HL-60 (cell line): ENCODE results near the gene OR10J5.

ENCODE experiments used
- GABPA ChIP-seq: IDR thresholded peaks from 2 replicates; pipeline ENCODE4 v1.6.1; 2012; ENCODE audit warnings: low read depth
- POLR2AphosphoS5 ChIP-seq: IDR thresholded peaks from 2 replicates; pipeline ENCODE4 v1.6.1; 2012; ENCODE audit warnings: low read depth
- TF ChIP-seq, protein P1 (sequence below): IDR thresholded peaks from one replicate; pipeline ENCODE4 v1.5.1; 2011; ENCODE audit warnings: low read length, control low read depth, inconsistent platforms; ENCODE audit not compliant: insufficient read depth

DNA sequence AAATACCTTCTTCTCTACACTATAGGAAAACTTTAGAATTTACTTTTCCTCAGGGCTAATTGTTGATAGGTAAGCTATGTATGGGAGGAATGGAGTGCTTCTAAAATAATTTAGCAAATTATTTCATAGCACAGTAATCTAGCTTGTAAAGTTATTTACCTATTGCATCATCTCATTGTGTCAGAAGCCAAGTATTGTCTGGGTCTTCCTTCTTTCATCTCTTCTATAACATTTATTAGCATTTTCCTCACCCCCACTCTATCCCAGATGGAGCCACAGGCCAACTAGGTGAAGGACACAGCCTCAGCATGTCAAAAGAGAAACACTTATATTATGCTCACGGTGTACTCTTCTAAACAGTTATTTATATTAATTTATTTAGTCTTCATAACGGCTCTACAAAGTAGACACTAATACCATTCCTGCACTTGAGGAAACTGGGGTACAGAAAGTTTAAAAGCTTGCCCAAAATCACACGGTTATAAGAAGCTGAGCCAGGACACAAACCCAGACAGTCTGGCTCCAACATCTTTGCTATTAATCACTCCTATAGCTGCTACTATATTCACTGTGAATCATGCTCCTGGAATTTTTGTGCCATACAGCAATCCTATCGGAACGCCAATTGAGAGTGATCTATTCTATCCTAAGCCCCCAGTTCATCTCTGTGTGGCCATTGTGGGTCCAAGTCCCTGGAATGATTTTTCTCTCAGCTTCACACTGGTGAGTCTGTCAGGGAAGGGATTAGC, 43.1 kb downstream of the OR10J5 start:
- TF ChIP-seq, protein P1, sequence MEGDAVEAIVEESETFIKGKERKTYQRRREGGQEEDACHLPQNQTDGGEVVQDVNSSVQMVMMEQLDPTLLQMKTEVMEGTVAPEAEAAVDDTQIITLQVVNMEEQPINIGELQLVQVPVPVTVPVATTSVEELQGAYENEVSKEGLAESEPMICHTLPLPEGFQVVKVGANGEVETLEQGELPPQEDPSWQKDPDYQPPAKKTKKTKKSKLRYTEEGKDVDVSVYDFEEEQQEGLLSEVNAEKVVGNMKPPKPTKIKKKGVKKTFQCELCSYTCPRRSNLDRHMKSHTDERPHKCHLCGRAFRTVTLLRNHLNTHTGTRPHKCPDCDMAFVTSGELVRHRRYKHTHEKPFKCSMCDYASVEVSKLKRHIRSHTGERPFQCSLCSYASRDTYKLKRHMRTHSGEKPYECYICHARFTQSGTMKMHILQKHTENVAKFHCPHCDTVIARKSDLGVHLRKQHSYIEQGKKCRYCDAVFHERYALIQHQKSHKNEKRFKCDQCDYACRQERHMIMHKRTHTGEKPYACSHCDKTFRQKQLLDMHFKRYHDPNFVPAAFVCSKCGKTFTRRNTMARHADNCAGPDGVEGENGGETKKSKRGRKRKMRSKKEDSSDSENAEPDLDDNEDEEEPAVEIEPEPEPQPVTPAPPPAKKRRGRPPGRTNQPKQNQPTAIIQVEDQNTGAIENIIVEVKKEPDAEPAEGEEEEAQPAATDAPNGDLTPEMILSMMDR = no peak
- TF ChIP-seq GABPA (no peak), POLR2AphosphoS5 (no peak)
